Fibroblast of pulmonary artery (primary cell): ENCODE results near the gene MBD3.
A peak's percentile ranks its signal among the peaks of the same experiment; 100 is the strongest.

Source experiments
- DNase-seq: peaks from one replicate; pipeline ENCODE4 v3.0.0-alpha.2; 2010; ENCODE audit warnings: low read depth
- H3K4me3 ChIP-seq: replicated peaks from 2 replicates; pipeline ENCODE4 v1.5.1; 2011; ENCODE audit warnings: low read depth, mild to moderate bottlenecking, control low read depth, low read length, moderate library complexity
- TF ChIP-seq, protein P1 (sequence below): IDR thresholded peaks from 2 replicates; pipeline ENCODE4 v1.5.1; 2011; ENCODE audit warnings: mild to moderate bottlenecking, control low read depth, low read length, inconsistent platforms; ENCODE audit errors: missing control alignments

The MBD3 gene

GRCh38 chr19:1609680-1610474, 17.2 kb upstream of the MBD3 start:
- H3K4me3 ChIP-seq = no peak overlapping the region
- TF ChIP-seq, protein P1, sequence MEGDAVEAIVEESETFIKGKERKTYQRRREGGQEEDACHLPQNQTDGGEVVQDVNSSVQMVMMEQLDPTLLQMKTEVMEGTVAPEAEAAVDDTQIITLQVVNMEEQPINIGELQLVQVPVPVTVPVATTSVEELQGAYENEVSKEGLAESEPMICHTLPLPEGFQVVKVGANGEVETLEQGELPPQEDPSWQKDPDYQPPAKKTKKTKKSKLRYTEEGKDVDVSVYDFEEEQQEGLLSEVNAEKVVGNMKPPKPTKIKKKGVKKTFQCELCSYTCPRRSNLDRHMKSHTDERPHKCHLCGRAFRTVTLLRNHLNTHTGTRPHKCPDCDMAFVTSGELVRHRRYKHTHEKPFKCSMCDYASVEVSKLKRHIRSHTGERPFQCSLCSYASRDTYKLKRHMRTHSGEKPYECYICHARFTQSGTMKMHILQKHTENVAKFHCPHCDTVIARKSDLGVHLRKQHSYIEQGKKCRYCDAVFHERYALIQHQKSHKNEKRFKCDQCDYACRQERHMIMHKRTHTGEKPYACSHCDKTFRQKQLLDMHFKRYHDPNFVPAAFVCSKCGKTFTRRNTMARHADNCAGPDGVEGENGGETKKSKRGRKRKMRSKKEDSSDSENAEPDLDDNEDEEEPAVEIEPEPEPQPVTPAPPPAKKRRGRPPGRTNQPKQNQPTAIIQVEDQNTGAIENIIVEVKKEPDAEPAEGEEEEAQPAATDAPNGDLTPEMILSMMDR = no peak
- no peak for DNase-seq

DNA sequence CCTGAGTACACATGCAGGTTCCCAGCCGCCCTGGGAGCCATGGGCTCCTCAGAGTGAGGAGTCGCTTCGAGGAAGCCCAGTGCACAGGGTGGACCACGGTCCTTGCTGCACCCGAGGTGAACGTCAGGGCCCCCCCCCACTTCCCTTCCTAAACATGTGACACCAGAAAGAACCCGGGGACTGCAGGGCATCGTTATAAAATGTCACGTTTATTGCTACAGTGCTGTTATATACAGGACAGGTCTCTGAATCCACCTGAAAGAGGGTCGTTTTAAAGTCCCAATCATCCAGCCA, 16.4 kb upstream of the MBD3 start:
- no peak for DNase-seq
- TF ChIP-seq, protein P1 = no peak
- H3K4me3 ChIP-seq = no peak overlapping the region

DNA sequence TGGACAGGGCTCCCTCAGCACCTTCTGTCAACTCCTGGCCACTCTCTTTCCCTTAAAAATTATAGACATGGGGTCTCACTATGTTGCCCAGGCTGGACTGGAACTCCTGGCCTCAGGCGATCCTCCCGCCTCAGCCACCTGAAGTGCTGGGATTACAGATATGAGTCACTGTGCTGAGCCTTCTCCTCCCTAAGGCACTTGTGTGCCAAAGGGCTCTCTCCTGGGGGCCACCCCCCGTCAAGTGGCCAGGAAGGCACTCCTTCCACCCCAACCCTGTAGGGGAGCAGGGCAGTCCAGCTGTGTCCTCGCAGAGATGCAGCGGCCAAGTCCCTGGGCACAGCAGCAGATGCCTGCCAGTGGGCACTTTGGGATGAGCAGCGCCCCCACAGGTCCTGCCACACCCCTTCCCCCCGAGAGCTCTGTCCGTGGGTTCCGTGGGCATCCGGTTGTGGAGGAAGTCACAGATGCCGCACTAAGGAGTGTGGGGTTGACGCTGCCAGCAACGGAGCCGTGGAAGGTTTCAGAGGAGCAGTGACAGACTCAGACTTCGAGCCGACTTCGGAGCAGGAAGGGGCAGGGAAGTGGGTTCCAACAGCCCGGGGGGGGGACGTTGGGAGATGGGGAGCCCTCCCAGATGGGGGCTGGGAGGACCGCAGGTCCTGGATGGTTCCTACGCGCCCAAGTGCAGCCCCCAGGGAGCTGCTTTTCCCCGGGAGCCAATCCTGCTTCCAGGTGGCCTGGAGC, 15.9 kb upstream of the MBD3 start:
- TF ChIP-seq, protein P1 = no peak
- DNase-seq = no peak
- H3K4me3 ChIP-seq = no peak overlapping the region

- no peak for DNase-seq
- H3K4me3 ChIP-seq = peak overlapping the region; percentile 95
- TF ChIP-seq, protein P1 = no peak
Observed at GRCh38 chr19:1606138-1606651, 13.5 kb upstream of the MBD3 start.

DNA sequence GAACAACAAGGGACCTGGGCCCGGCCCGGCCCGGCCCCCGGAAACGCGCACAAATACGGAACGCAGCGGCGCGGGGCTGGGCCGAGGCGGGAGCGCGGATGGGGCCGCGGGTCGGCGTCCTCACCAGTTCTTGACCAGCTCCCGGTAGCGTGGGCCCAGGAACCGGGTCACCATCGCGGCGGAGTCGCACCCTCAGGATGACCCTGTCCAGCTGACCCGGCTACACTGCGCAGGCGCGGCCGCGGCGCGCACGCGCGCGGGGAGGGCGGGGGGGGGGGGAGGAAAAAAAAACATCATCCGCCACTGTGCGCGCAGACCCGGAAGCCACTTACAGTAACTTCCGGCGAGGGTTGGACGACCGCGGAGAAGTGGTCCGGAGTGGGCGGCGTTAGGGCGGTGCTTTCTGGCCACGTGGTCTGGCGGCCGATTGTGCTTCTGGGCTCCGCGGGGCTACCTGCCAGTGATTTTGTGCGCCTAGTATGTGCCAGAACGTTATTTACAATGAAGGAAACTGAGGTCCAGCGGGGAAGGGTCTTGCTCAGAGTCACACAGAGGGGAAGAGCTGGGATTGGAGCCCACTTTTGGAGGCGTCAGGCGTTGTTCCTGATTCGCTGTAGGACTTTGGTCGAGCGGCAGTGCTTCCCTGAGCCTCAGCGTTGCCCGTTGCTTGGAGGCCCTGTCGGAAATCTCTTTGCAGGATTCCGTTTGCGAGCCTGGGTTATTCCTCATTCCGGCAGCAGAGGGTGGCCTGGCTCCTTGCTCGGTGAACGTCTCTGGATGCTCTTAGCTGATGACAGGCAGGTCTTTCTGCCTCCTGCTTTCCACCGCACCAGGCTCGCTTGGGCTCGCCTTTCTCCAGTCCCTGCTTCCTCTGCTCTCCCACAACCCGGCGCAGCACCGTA, 12.8 kb upstream of the MBD3 start, which contains the start of gene UQCR11:
Gene UQCR11, minus strand, starts transcription at position 227 of the 902 bp plus-strand sequence. Its CDS starts 53 bp downstream, at position 174.
- DNase-seq = peak; percentile 96
- TF ChIP-seq, protein P1 = peak; percentile 61
- H3K4me3 ChIP-seq = peak within 1 kb of the TSS; percentile 95

- TF ChIP-seq, protein P1 = no peak
- no peak overlapping the region for H3K4me3 ChIP-seq
- DNase-seq = no peak
Observed at GRCh38 chr19:1602091-1602707, 9.5 kb upstream of the MBD3 start.
